HG02623 (cell line): Measurements from ENCODE around the gene KCNJ11.
"Not testable (repeated sequence)": the region's sequence is repeated elsewhere in the genome, so short reads cannot be mapped to it uniquely, and the experiment has no call there.

ENCODE experiments used
- ATAC-seq: cut with Tn5 transposase; IDR thresholded peaks from one replicate; pipeline ENCODE4 v1.9.1; 2021; ENCODE audit warnings: moderate library complexity; ENCODE audit not compliant: unreplicated experiment

KCNJ11 gene

DNA sequence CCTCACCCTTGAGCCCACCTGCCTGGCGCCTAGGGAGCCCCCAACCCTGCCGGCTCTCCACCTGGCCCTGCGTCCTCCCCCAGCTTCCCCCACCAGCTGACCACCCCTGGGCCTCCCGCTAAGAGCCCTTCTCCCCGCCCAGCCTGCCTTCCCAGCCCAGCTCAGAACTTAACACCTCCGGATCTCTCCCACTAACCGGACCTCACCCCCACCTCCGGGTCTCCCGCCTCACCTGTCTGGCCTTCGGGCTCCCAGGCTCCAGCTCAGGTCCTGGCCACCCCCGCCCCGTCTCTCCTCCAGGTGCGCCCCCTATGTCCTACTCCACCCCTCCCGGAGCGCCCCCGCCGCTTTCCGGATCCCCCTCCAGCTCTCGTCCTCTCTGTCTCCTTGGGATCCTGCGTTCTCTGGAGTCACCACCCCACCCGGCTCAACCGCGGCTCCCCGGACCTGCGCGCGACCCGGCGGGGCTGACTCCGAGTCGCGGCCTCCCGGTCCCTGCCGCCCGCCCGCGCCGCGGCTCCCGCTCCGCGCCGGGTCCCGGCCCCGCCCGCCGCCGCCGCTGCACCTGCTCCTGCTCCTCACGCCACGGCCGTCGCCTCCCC, at the start of gene KCNJ11:
Gene KCNJ11 (minus strand): TSS at position 51 of the 602 bp plus-strand sequence. CDS start 568 bp downstream, outside the sequence.
- peak; percentile 45 for ATAC-seq

GRCh38 chr11:17437366-17437765, 48.9 kb upstream of the KCNJ11 start:
- ATAC-seq = no peak

GRCh38 chr11:17434108-17434507, 45.6 kb upstream of the KCNJ11 start:
- no peak for ATAC-seq

- ATAC-seq = no peak
These were observed 43.5 kb upstream of the KCNJ11 start for GRCh38 chr11:17432002-17432401.

DNA sequence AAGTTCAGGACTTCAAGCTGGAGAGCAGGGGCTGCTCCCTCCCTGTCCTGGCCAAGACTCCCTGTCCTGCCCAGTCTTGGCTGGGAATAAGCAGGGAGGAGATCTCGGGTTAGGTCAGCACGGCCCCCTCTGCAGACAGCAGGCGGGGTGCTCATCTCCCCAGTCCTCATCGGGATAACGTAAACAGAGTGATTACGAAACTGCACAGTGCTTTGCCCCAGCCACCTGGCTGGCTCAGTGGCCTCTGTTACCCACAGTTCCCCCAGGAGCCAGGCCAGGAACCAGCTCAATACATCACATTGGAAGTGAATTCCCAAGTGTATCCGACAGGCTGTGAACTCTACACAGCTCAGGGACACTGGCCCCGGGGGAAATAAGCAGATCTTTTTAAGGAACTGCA, 42.7 kb upstream of the KCNJ11 start:
- no peak for ATAC-seq

DNA sequence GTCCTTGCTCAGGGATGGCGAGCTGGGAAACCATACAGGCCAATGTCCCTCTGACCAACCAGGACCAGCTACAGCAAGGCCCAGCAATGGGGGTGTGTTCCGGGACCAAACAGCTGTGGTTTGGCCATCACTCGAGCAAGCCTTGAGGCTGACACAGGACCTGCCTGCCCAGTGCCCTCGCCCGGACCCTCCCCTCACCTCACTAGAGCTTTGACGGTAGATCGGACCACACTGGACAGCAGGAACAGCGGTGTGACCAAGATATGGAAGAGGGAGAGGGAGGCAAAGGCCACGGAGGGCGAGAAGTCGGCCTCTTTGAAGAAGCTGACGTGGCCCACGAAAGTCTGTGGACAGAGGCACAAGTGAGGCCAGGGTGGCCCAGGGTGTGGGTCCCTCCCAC, 42.2 kb upstream of the KCNJ11 start:
- no peak for ATAC-seq

DNA sequence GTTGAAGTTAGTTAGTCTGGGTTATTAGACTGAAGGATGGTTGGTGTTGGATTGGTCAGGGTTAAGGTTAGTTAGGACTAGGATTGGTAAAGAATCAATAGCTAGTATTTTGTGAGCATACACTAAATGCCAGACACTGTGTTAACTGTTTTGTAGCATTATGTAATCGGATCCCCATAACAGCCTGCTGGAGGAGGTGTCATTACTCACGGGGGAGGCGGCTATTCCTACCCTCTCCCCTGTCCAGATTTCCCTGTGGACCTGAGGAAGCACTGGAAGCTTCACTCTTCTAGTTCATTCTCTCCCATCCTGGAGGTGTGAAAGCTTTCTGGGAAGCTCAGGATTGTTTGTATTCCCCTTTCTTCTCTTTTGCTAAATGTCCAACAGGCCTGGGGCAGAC, 40.5 kb upstream of the KCNJ11 start:
- no peak for ATAC-seq

- no peak for ATAC-seq
These were observed 39.8 kb upstream of the KCNJ11 start for GRCh38 chr11:17428261-17428660.

DNA sequence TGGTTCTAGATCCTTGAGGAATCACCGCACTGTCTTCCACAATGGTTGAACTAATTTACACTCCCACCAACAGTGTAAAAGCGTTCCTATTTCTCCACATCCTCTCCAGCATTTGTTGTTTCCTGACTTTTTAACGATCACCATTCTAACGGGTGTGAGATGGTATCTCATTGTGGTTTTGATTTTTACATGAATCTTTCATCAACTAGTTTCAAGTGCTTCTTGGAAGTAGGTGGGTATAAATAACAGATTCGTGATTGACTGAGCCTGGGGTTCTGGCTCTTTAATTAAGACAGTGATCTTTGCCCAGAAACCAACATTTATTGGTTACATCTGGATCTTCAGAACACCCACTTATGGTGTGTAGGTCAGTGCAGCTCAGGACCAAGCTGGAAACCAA, 37.8 kb upstream of the KCNJ11 start:
- ATAC-seq = not testable (repeated sequence)

GRCh38 chr11:17423533-17424310, 35.3 kb upstream of the KCNJ11 start:
- ATAC-seq = no peak

DNA sequence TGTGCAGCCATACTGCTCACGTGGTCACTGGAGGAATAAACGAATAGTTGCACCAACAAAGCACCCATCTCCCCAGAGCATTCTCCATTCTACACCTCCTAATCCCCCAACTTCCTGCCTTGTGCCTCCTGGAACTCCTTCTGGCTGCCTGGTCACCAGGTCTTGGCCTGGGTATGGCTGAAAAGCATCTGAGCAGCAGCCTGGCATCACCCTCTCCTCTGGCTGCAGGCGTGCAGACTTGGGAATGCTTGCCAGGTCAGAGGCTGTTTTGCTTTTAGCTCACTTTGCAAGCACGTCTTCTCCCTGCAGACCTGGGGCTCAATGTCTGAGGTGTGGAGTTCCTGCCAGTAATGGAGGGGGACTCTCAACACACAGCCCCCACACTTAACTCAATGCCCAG, 33.3 kb upstream of the KCNJ11 start:
- ATAC-seq = no peak

DNA sequence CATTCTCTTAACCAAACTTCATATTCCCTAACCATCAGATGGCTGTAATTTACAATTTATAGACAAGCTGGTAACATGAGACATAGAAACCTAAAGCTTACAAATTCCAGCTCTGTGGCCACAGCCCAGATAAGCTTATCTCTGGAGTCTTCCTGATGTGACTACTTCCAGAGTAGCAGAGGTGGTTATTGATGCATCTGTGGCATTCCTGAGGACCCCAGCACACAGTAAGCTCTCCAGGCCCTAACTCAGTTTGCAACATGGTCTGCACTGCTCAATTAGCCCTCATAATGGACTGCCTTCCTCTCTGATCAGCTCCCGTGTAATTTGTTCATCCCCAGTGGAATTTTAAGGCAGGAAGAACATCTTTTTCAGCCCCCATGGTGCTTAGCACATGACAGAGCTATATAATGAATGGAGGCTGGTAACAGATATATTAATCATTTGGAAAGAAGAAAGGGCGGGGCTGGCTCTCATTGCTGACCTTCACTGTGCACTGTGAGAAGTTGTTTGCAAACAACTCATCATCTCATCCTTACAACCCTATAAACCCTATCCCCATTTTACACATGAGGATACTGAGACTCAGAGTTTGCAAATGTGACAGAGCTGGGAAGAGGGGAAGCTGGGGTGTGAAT, 30.1 kb upstream of the KCNJ11 start:
- ATAC-seq = no peak

GRCh38 chr11:17416492-17416891, 28.0 kb upstream of the KCNJ11 start:
- no peak for ATAC-seq

GRCh38 chr11:17415523-17416104, 27.2 kb upstream of the KCNJ11 start:
- ATAC-seq = no peak

DNA sequence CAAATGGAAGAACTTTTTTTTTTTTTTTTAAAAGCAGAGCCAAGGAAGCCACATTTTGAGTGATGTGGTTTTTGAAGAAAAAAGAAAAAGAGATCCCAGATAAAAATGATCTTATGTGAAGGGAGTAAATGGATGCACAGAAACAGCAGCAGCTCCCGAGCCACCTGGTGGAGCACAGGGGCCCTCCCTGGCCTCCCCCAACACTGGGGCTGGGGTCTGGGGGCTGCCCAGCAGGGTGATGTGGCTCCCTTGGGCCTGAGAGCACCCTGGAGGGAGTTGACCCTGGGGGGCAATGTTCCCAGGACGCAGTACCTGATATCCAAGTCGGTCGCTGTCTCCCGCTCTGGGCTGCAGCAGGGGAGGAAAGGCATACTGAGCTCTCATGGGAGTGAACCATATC, 26.5 kb upstream of the KCNJ11 start:
- ATAC-seq = no peak

DNA sequence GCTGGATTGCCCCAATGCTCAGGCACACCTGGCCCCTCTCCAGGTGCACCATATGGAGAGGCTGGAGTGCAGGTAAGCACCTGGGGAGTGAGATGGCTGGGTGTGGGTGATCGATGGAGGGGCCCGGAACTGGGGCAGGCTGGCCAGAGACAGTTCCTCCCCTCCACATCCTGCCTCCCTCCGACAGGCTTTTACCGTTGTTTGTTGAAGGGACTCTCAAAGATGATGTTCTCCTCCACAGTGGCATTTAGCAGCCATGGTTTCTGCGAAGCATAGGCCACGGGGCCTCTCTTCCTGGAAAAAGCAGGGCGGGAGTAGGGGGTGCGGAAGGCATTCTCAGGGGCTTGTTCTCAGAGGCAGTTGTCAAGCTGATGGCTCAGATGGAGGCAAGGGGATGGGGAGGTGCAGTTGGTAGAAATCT, 25.9 kb upstream of the KCNJ11 start:
- ATAC-seq = no peak

DNA sequence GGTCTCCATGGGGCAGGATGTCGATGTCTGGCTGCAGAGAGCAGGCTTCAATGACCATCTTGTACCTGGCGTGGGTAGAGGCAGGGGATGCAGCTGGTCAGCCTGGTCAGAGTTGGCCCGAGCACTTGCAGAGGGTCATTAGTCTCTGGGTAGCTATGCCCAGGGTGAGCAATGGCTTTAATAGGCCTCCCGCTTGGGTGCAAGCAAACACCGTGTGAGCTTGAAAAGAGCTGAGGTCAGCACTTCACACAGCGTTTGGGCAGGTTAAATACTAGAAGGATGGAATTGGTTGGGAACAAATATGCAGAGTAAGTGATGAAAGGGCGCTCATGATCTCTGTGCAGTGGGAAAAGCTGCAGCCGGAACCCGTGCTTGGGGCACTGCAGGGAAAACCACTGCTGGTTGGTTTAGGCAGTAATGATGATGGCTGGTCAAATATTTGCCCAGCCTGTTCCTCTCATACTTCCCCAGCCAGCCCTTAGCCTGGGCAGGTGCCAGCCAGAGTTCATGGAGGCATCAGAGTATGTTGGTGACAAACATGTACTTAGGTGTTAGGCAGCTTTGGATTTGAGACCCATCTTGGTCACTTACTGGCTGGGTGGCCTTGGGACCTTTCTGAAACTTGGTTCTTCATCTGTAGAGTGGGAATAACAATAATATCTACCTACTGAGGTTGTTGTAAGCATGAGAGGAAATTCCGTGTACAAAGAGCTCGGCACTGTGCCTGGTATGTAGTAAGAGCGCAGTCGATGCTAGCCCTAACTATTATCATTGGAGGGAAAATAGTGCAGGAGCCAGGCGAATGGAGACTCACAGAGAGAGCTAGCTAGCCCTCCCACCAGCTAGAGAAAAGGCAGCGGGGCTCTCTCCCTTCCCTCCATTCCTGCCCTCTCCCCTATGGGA, 25.2 kb upstream of the KCNJ11 start:
- no peak for ATAC-seq

DNA sequence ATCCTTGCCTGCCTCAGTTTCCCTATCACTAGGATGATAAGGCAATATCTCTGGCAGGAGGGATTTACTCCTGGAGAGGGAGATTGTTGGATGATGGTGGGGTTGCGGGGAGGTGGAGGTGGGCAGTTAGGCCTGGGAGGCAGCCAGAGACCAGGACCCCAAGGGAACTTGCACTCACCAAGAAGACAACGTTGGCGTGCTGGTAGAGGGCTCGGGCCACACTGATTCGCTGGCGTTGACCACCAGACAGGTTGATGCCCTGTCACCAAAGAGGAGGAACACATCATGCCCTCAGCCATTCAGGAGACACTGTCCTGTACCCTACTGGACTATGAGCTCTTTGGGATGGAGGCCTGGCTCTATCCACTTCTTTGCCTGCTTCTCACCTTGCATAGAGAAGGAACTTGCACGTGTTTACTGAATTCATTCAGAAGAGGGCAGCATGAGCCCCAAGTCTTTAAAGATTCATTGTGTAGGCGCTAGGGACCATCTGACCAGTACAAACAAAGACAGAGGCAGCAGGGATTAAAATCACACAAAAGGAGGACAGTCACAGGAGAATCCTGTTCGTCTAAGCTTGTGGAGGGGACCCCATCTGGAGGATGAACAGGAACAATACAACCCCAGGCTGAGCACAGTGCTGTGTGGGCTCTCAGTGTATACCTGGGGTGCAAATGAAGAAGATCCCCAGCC, 24.2 kb upstream of the KCNJ11 start:
- ATAC-seq = no peak

DNA sequence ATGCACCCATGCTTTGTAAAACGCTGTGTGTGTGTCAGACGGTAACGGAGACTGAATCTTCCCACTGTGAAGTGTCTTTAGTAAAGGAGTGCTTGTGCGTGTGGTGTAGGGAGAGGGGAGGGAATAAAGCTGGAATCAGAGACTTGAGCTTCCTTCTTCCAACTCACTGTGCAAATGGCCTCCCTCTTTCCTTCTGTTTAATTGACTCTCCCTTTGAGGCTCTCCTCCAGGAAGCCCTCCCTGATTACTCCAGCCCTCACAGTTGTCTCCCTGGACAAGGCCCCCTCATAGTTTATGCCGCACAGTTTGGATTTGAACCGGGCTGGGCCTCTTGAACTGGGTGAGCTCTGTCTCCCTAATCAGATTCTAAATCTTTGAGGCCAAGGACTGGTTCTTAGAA, 23.0 kb upstream of the KCNJ11 start:
- ATAC-seq = no peak
